HepG2 (cell line): ENCODE data around the gene PEAK3. TPM values are rescaled to one million over a fixed set of nuclear protein-coding genes. Genes with fewer than 3 reads are reported as not detected.

Source experiments
- AGO1 ChIP-seq: fragments of 200-400 bp; formaldehyde crosslinking; IDR thresholded peaks from 2 replicates; pipeline ENCODE4 v1.6.1; 2017; ENCODE audit warnings: mild to moderate bottlenecking, low read depth, low read length, moderate library complexity; ENCODE audit not compliant: poor library complexity, severe bottlenecking
- AKNA ChIP-seq: sonication (generic); formaldehyde crosslinking; IDR thresholded peaks from 2 replicates; pipeline ENCODE4 v1.4.0; 2020; ENCODE audit warnings: missing genetic modification reagents, borderline replicate concordance
- ARNT ChIP-seq: fragments of 450-650 bp; IDR thresholded peaks from 2 replicates; pipeline ENCODE4 v1.6.1; 2017
- BORCS8-MEF2B ChIP-seq: sonication (generic); formaldehyde crosslinking; IDR thresholded peaks from 2 replicates; pipeline ENCODE4 v1.8.0; 2022; ENCODE audit warnings: mild to moderate bottlenecking, missing genetic modification reagents
- CAMTA2 ChIP-seq: sonication (generic); formaldehyde crosslinking; IDR thresholded peaks from 2 replicates; pipeline ENCODE4 v1.4.0; 2020; ENCODE audit warnings: mild to moderate bottlenecking, missing genetic modification reagents, borderline replicate concordance
- CBX2 ChIP-seq, 2 experiments: fragments of 200-600 bp in 1 of 2; sonication (generic); formaldehyde crosslinking in 1 of 2; IDR thresholded peaks; 2 replicates each; pipeline versions ENCODE4 v1.7.0 to v1.8.1; 2018 to 2022; ENCODE audit warnings: low read depth in 2 of 2, low read length in 1 of 2, mild to moderate bottlenecking in 1 of 2, missing genetic modification reagents in 1 of 2
- FOSL1 ChIP-seq: sonication (generic); formaldehyde crosslinking; IDR thresholded peaks from 2 replicates; pipeline ENCODE4 v1.9.0; 2021; ENCODE audit warnings: missing genetic modification reagents, borderline replicate concordance
- FOXC1 ChIP-seq: sonication (generic); formaldehyde crosslinking; IDR thresholded peaks from 2 replicates; pipeline ENCODE4 v1.8.0; 2022; ENCODE audit warnings: mild to moderate bottlenecking, missing genetic modification reagents, borderline replicate concordance
- HNRNPL ChIP-seq: fragments of 200-400 bp; formaldehyde crosslinking; IDR thresholded peaks from 2 replicates; pipeline ENCODE4 v1.6.1; 2017; ENCODE audit warnings: mild to moderate bottlenecking, low read depth, low read length
- KDM2A ChIP-seq: sonication (generic); formaldehyde crosslinking; IDR thresholded peaks from 2 replicates; pipeline ENCODE4 v1.4.0; 2020; ENCODE audit warnings: low read depth, missing genetic modification reagents, borderline replicate concordance
- KDM3A ChIP-seq: IDR thresholded peaks from 2 replicates; pipeline ENCODE4 v1.6.1; 2018; ENCODE audit warnings: low read depth, missing compliant biosample characterization
- MLLT10 ChIP-seq: sonication (generic); formaldehyde crosslinking; IDR thresholded peaks from 2 replicates; pipeline ENCODE4 v1.4.0; 2020; ENCODE audit warnings: missing genetic modification reagents
- NCOA1 ChIP-seq: sonication (generic); formaldehyde crosslinking; IDR thresholded peaks from 2 replicates; pipeline ENCODE4 v1.9.0; 2021; ENCODE audit warnings: missing genetic modification reagents
- NFIB ChIP-seq: sonication (generic); formaldehyde crosslinking; IDR thresholded peaks from 2 replicates; pipeline ENCODE4 v1.9.0; 2021; ENCODE audit warnings: missing genetic modification reagents, mild to moderate bottlenecking, borderline replicate concordance
- NR1H2 ChIP-seq: sonication (generic); formaldehyde crosslinking; IDR thresholded peaks from 2 replicates; pipeline ENCODE4 v1.8.1; 2022; ENCODE audit warnings: low read depth, missing genetic modification reagents, borderline replicate concordance
- PREB ChIP-seq: sonication (generic); formaldehyde crosslinking; IDR thresholded peaks from 2 replicates; pipeline ENCODE4 v1.4.0; 2020; ENCODE audit warnings: missing genetic modification reagents
- PRMT3 ChIP-seq: sonication (generic); formaldehyde crosslinking; IDR thresholded peaks from 2 replicates; pipeline ENCODE4 v1.8.1; 2022; ENCODE audit warnings: low read depth, mild to moderate bottlenecking, moderate library complexity, missing genetic modification reagents, borderline replicate concordance
- RORA ChIP-seq: sonication (generic); formaldehyde crosslinking; IDR thresholded peaks from 2 replicates; pipeline ENCODE4 v1.5.0; 2020; ENCODE audit warnings: mild to moderate bottlenecking, missing genetic modification reagents, moderate library complexity
- ZNF121 ChIP-seq: sonication (generic); formaldehyde crosslinking; IDR thresholded peaks from 2 replicates; pipeline ENCODE4 v1.5.0; 2020; ENCODE audit warnings: mild to moderate bottlenecking, missing genetic modification reagents
- ZNF263 ChIP-seq: sonication (generic); formaldehyde crosslinking; IDR thresholded peaks from 2 replicates; pipeline ENCODE4 v1.4.0; 2020; ENCODE audit warnings: missing genetic modification reagents
- ZNF580 ChIP-seq: IDR thresholded peaks from 2 replicates; pipeline ENCODE4 v1.6.1; 2016; ENCODE audit warnings: low read depth, borderline replicate concordance
- ZNF713 ChIP-seq: sonication (generic); formaldehyde crosslinking; IDR thresholded peaks from 2 replicates; pipeline ENCODE4 v1.4.0; 2020; ENCODE audit warnings: mild to moderate bottlenecking, missing genetic modification reagents
- ZNF879 ChIP-seq: sonication (generic); formaldehyde crosslinking; IDR thresholded peaks from 2 replicates; pipeline ENCODE4 v1.8.1; 2023; ENCODE audit warnings: missing genetic modification reagents
- polyA plus RNA-seq, 8 experiments: library from polyadenylated mRNA; depleted of rRNA in 3 of 8; stranded (reverse) in 7 of 8; unstranded in 1 of 8; fragments of >200 nt; fragmentation: Illumina TruSeq in 4 of 8; extraction: Trizol in 4 of 8; gene quantifications; 2 replicates each; pipeline versions ENCODE4 v1.2.1 to v1.2.3, GENCODE V29; 2011 to 2016; ENCODE audit warnings: low read depth in 4 of 8, missing spikeins in 1 of 8, mixed read lengths in 1 of 8; ENCODE audit not compliant: insufficient read depth in 1 of 8
- total RNA-seq, 5 experiments: library from RNA; depleted of rRNA; stranded (reverse); fragments of >200 nt; fragmentation: Illumina TruSeq; extraction: Trizol; gene quantifications; 2 replicates each; pipeline ENCODE4 v1.2.3, GENCODE V29; 2016; ENCODE audit warnings: low read depth in 1 of 5

PEAK3 gene
- total and polyA plus RNA-seq, 2 of the 13 experiments (the other 11 are each of a cell fraction or from before 2014, with no cell fraction given): not detected

- TF ChIP-seq AGO1 (peak; percentile 91), CAMTA2 (CRISPR knock-in tag) (no peak), AKNA (CRISPR knock-in tag) (no peak), CBX2 (IDR thresholded peaks at IDR 0.05; ENCODE audit: low read depth, low read length) (no peak), CBX2 (CRISPR knock-in tag; IDR thresholded peaks at IDR 0.05; ENCODE audit: low read depth) (no peak), NCOA1 (CRISPR knock-in tag) (no peak), ZNF713 (CRISPR knock-in tag) (no peak), KDM2A (CRISPR knock-in tag) (peak; percentile 42; the same call in 1 of the 2 replicates), BORCS8-MEF2B (CRISPR knock-in tag) (no peak), HNRNPL (peak; percentile 37; the same call in 1 of the 2 replicates), PRMT3 (CRISPR knock-in tag) (no peak), FOSL1 (CRISPR knock-in tag) (no peak), ZNF121 (CRISPR knock-in tag) (no peak), KDM3A (CRISPR knock-in tag) (no peak), NFIB (CRISPR knock-in tag) (no peak), ARNT (no peak), FOXC1 (CRISPR knock-in tag) (no peak), NR1H2 (CRISPR knock-in tag) (no peak), ZNF263 (CRISPR knock-in tag) (no peak), ZNF580 (CRISPR knock-in tag) (no peak), ZNF879 (CRISPR knock-in tag) (no peak), PREB (no peak), MLLT10 (CRISPR knock-in tag) (no peak), RORA (CRISPR knock-in tag) (no peak)
Observed at GRCh38 chr19:2249010-2249866, 32.7 kb downstream of the PEAK3 start, which contains the start of gene AMH (continued).
